ENCODE data around the gene JARID2. TPM values are rescaled to one million over a fixed set of nuclear protein-coding genes. Genes with fewer than 3 reads are reported as not detected.

Gene JARID2
- total RNA-seq, 4 donors from 2014 or later, result 20.0 to 29.4 (median 23.9) TPM

DNA sequence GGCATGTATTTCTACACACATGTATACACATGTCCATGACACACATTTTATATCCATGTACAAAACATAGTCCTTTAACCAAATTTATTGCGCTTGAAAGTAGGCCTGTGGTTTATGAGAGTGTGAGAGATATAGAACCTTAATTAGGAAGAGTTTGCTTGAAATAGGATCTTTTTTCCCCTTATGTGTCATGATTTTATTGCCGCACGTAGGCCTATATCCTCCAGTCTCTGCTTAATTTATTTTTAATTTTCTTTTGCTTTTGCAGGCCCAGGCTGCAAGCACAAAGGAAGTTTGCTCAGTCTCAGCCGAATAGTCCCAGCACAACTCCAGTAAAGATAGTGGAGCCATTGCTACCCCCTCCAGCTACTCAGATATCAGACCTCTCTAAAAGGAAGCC lies 205.9 kb downstream of the JARID2 start:
- Histone ChIP-seq H3K27me3 (no peaks in the 10 kb centered on the region), H3K9me3 (no peaks in the 10 kb centered on the region), H3K4me3 (no peak overlapping the region), H3K4me1 (peaks cover 53% of the 10 kb centered on the region), H3K27ac (no peak overlapping the region), H3K36me3 (no peaks in the 10 kb centered on the region)
- WGBS, result 91% methylated on average over 4 of the region's 4 CpGs
- DNase-seq (ENCODE audit: low spot score in 2 of 2), result no peak
- TF ChIP-seq EP300 (IDR thresholded peaks at IDR 0.05), result no peak

- Histone ChIP-seq H3K27me3 (no peaks in the 10 kb centered on the region), H3K4me3 (no peak overlapping the region), H3K9me3 (no peaks in the 10 kb centered on the region), H3K27ac (peak overlapping the region; percentile 58), H3K36me3 (no peaks in the 10 kb centered on the region), H3K4me1 (peaks cover 53% of the 10 kb centered on the region)
- no peak for DNase-seq (ENCODE audit: low spot score in 2 of 2)
- WGBS, result 90% methylated on average over 9 of the region's 9 CpGs
- TF ChIP-seq POLR2A (IDR thresholded peaks at IDR 0.05), result no peak
- no peak for TF ChIP-seq POLR2AphosphoS5 (IDR thresholded peaks at IDR 0.05)
- no peak for TF ChIP-seq CTCF (IDR thresholded peaks at IDR 0.05)
- TF ChIP-seq EP300 (IDR thresholded peaks at IDR 0.05), result no peak
Observed at GRCh38 chr6:15452182-15452941, 206.5 kb downstream of the JARID2 start.

DNA sequence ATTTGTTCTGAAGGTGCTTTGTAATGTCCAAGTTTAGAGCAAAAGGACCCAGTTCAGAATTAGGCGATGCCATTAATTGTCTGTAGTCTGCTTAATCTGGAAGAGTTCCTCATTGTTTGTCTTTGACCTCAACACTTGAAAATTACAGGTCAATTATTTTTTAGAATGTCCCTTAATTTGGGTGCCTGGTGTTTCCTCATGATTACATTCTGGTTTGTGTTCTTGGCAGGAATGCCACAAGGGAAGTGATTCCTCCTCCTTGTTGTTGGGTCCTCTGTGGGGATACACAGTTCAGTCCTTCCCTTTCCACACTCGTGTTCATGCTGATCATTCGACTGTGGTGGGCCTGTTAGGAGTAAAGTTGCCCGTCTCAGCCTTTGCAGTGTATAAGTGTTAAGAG lies 207.3 kb downstream of the JARID2 start:
- Histone ChIP-seq H3K27me3 (no peaks in the 10 kb centered on the region), H3K27ac (peak overlapping the region; percentile 58), H3K36me3 (no peaks in the 10 kb centered on the region), H3K4me1 (peaks cover 52% of the 10 kb centered on the region), H3K9me3 (no peaks in the 10 kb centered on the region), H3K4me3 (no peak overlapping the region)
- 84% methylated on average over 4 of the region's 4 CpGs for WGBS
- DNase-seq (ENCODE audit: low spot score in 2 of 2), result no peak
- TF ChIP-seq EP300 (IDR thresholded peaks at IDR 0.05) (no peak), POLR2AphosphoS5 (IDR thresholded peaks at IDR 0.05) (no peak), POLR2A (IDR thresholded peaks at IDR 0.05) (no peak), CTCF (IDR thresholded peaks at IDR 0.05) (no peak)

GRCh38 chr6:15453622-15454021 lies 207.8 kb downstream of the JARID2 start:
- Histone ChIP-seq H3K36me3 (no peaks in the 10 kb centered on the region), H3K4me1 (peaks cover 47% of the 10 kb centered on the region), H3K4me3 (no peak overlapping the region), H3K27ac (peak overlapping the region; percentile 58), H3K9me3 (no peaks in the 10 kb centered on the region), H3K27me3 (no peaks in the 10 kb centered on the region)
- DNase-seq (ENCODE audit: low spot score in 2 of 2), result peak in 1 of 2 donors; percentile 83
- TF ChIP-seq POLR2A (IDR thresholded peaks at IDR 0.05), result no peak
- peak in 1 of 3 donors; percentile 82 for TF ChIP-seq POLR2AphosphoS5 (IDR thresholded peaks at IDR 0.05)
- no peak for TF ChIP-seq CTCF (IDR thresholded peaks at IDR 0.05)
- WGBS, result 64% methylated on average over 5 of the region's 5 CpGs

GRCh38 chr6:15456422-15456821 lies 210.6 kb downstream of the JARID2 start:
- Histone ChIP-seq H3K9me3 (no peaks in the 10 kb centered on the region), H3K4me3 (no peak overlapping the region), H3K4me1 (peaks cover 43% of the 10 kb centered on the region), H3K27me3 (no peaks in the 10 kb centered on the region), H3K27ac (no peak overlapping the region), H3K36me3 (no peaks in the 10 kb centered on the region)
- WGBS, result 63% methylated on average over 2 of the region's 2 CpGs
- no peak for TF ChIP-seq POLR2AphosphoS5 (IDR thresholded peaks at IDR 0.05)
- no peak for TF ChIP-seq CTCF (IDR thresholded peaks at IDR 0.05)
- no peak for TF ChIP-seq POLR2A (IDR thresholded peaks at IDR 0.05)
- no peak for TF ChIP-seq EP300 (IDR thresholded peaks at IDR 0.05)
- no peak for DNase-seq (ENCODE audit: low spot score in 2 of 2)

Measured in suprapubic skin (tissue), 4 donors.